CD4-positive, alpha-beta T cell treated with Interleukin-4 for 4 hours (primary cell): Measurements from ENCODE around the gene TOM1L2.
"Not testable (repeated sequence)": the region's sequence is repeated elsewhere in the genome, so short reads cannot be mapped to it uniquely, and the experiment has no call there.

ENCODE experiments used
- DNase-seq: peaks from one replicate; pipeline ENCODE4 v3.0.0-alpha.2; 2020

Gene TOM1L2

DNA sequence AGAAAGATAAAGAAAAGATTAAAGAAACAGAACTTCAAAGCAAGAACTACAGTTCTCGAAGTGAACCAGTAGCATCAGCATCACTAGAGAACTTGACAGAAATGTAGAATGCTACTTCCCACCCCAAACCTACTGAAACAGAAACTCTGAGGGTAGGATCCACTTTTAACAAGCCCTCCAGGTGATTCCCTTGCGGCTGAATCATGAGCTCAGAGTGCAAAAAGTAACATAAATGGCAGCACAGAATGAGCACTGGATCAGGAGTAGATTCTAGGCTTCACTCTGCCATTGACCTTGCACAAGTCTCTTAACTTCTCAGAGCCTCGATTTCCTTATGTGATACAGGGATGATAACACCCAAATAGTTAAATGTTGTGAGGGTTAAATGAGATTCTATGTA, 5.8 kb downstream of the TOM1L2 start:
- DNase-seq, result no peak

DNA sequence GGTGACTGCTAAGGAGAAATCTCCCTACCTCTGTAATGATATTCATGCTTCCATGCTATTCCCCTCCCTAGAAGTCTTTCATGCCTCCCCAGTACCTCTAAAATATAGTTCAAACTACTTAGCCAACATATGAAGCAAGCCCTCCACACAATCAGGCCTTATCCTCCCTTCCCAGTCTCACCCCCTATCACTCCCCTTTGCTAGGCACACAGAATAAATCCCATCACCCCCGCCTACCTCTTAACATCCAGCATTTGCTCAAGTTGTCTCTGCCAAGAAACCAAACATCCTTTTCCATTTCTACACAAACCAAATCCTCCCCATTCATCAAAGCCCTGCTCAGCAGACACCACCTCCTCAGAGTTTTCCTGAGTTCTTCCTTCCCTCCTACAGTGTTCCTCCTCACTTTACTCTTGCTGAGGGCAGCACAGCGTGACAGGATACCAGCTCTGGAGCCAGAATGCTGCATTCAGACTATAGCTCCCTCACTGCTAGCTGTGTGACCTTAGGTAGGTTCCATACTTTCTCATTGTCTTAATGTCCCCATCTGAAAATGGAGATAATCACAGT, 7.0 kb downstream of the TOM1L2 start:
- no peak for DNase-seq

DNA sequence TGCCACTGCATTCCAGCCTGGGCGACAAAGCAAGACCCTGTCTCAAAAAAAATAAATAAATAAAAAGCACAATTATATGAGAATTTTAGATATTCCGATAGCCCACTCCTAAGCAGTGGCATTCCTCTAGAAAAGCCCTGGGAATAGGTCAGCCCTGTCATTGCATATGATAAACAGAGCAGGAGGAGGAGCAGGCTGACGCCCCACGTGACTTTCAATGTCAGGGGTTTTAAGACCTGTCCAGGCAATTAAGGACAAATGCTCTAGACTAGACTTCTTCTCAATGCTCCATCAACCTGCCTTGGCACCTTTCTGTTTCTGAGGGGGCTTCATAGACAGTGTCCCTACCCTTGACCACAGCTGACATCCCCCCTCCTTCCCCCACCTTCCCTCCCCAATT, 7.5 kb downstream of the TOM1L2 start:
- no peak for DNase-seq

DNA sequence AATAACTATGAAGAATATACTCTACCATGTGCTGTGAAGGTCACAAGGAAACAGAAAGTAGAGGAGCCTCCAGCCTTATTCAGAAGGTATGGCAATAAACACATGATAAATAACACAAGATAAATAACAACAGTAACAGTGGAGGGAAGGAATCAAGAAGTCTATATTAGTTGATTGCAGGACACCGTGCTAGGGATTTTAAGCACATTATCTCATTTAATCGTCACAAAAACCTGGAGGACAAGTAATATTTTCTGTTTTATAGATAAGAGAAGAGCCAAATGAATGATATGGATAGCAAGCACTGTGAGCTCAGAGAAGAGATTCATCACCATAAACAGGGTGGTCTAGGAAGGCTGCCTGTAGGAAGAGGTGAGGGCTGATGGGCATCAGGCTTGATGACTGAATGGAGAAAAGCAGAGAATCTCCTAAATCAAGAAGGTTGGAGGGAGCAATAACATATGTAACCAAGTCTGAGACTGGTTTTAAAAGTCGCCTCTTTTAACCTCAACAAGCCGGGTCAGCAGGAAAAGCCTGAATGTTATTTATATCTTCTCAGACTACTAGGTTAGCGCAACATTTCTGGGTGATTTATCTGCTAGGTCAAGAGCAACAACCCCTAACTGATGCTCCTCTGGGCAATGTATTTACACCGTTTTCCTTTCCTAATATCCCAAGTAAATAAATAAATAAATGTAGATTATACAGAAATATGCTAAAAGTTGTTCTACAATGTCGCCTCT, 8.3 kb downstream of the TOM1L2 start:
- DNase-seq, result no peak

DNA sequence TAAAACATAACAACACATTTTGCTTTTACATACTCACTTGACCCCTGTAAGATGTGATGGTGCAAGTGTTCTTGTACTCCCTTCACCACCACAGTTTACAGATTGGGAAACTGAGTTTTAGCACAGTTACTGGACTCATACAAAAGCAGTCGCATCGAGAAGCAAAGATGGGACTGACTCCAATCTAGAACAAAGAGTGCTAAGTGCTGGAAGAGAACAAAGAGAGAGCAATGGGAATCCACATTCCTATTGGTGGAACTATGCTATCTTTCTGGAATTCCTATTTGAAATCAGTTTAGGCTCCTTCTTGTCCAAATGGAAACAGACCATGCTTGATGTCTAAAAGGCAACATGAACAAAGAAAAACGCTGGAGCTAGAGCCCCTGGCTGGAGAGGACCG, 9.1 kb downstream of the TOM1L2 start:
- no peak for DNase-seq

DNA sequence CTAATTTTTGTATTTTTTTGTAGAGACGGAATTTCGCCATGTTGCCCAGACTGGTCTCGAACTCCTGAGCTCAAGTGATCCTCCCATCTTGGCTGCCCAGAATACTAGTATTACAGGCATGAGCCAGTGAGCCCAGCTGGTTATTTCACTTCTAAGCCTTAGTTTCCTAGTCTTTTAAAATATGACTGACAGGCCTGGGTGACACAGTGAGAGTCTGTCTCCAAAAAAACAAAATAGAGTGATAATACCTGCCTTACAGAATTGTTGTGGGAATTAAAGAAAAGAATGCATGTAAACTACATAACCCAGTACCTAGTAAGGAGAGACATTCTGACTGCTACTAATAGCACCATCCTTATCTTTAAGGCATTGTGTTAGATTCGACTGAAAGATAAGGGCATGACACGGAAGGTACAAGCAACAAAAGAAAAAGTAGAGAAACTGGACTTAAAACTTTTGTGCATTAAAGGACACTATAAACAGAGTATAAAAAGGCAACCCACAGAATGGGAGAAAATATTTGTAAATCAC, 11.6 kb downstream of the TOM1L2 start:
- no peak for DNase-seq

DNA sequence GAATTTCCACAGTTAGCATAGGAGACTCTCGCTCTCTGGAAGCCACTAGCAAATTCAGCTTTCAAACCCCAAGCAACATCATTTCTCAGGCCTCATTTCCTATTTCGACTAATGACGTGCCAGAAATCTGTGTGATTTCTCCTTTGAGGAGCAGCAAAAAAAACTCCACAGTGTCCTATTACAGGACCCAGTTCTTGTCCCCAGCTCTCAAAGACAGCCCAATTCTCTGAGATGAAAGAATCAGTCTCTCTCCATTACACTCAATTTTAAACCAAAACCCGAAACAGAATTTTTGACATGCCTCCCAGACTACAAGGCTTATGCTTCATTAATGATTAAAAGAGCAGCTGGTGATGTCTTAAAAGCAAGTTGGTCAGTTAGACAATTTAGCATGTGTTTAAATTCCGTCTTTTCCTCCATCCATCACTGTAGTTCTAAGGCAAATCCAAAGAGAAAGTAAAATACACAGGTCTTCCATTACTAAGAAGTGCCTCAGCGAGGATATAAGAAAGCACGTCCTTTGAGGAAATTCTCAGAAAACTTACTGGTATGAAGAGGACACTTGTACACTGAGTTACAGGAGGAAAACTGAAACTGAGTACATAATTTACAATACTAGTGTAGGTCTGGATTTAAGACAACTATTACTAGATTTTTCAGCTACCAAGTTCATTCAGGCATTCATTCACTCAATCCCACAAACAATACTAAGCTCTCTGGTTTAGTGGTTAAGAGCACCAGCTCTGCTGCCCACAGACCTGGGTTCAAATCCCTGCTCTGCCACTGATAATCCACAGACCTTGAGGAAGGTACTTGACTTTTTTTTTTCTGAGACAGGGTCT, 12.5 kb downstream of the TOM1L2 start:
- DNase-seq, result peak; percentile 38

DNA sequence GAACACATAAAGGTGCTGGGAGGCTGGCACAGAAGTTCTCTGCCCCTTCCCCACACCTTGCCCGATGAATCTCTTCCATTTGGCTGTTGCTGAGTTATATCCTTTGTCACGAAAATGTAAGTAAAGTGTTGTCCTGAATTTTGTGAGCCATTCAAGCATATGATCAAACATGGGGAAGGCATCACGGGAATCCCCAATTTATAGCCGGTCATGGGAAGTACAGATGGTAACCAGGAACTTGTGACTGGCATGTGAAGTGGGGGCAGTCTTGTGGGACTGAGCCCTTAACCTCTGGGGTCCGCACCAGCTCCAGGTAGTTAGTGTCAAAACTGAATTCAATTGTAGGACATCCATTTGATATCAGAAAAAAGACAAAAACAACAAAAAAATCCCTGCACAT, 13.2 kb downstream of the TOM1L2 start:
- DNase-seq, result peak; percentile 5

DNA sequence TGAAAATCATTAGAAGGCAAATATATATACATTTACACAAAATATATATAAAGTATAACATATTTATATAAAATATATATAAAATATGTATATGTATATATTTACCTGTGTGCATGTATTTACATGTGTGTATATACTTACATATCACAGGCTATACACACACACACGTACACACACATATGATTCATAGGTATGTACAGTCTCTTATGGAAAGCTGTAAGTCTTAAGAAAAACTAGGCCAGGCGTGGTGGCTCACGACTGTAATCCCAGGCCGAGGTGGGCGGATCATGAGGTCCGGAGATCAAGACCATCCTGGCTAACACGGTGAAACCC, 14.7 kb downstream of the TOM1L2 start:
- no peak for DNase-seq

DNA sequence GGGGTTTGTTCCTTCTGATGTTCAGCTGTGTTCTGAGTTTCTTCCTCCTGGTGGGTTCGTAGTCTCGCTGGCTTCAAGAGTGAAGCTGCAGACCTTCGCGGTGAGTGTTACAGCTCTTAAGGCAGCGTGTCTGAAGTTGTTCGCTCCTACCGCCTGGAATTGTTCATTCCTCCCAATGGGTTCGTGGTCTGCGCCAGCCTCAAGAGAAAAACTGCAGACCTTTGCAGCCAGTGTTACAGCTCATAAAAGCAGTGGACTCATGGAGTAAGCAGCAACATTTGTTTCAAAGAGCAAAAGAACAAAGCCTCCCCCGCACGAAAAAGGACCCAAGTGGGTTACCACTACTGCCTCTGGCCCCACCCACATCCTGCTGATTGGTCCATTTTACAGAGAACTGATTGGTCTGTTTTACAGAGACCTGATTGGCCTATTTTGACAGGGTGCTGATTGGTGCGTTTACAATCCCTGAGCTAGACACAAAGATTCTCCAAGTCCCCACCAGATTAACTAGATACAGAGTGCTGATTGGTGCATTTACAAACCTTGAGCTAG, 16.3 kb downstream of the TOM1L2 start:
- not testable (repeated sequence) for DNase-seq

DNA sequence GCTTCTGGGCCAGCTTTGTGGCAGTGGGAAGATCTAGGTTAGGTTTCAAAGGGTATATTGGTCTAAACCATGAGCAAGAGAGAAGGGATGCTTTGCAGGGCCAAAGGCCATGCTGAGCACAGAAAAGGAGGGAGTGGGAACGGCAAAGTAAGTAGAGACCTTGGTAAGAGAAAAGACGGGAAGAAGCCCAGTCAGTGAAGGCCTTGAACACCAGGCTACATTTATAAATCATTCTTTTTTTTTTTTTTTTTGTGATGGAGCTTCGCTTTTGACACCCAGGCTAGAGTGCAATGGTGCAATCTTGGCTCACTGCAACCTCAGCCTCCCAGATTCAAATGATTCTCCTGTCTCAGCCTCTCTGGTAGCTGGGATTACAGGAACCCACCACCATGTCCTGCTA, 18.1 kb downstream of the TOM1L2 start:
- DNase-seq, result no peak

DNA sequence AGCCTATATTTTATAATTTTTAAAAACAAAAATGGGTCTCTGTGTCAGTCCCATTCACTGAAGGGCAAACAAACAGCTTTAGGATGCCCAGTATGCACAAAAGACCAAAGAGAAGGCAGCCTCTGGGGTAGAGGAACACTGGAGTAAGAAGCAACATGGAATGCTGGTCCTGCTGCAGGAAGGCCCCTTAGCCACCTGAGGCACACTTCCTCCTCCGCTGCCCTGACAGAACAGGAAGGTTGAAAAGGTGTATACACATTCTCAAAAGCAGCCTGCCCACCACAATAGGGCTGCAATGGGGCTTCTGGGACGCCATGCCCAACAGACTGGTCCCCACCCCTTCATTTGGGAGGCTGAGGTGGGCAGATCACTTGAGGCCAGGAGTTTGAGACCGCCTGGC, 19.5 kb downstream of the TOM1L2 start:
- no peak for DNase-seq

DNA sequence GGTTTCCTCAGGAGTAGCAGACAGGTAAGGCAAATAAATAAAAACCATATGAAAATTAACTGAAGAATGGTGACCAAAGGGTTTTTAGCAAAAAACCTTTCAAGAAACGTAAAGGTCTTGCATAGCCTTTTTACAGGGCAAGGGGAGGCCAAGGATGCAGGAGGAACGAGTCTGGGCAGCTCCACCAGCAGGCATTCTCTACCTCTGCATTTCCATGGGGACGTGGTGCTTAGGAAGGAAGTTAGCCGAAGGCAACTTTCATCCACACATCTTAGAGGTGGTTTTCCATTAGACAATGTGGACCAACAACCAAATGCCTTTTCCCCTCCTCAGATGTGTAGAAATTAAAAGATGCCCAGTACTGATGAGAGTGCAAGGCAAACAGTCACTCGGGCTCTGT, 20.7 kb downstream of the TOM1L2 start:
- no peak for DNase-seq

DNA sequence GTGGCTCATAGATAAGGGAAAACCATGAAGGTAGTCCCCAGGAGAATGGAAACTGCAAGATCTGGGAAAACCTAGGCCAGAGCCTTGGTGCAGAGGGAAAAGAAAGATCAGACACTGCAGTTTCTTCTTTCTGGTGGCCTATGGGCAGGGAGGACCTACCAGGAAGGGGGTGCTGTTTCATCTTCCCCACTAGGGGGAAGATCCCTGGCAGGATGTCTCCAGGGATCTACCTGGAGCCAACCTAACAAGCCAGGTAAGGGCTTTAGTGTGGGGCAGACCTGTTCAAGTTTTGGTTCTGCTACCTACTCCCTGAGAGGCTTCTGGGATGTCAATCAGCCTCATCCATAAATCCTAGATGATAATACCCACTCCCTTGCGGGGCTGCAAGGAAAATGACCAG, 21.4 kb downstream of the TOM1L2 start:
- no peak for DNase-seq

DNA sequence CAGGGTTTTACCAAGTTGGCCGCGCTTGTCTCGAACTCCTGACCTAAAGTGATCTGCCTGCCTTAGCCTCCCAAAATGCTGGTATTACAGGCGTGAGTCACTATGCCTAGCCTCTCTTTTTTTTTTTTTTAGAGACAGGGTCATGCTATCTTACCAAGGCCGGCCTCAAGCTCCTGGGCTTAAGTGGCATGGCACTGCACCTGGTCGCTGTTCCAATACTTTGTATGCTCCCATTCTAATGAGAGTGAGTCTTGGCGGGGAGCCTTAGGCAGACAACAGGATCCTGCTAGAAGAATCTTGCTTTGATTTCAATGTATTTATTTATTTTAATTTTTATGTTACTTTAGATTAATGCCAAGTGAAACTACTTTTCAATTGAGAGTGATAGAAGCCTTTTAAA, 21.9 kb downstream of the TOM1L2 start:
- DNase-seq, result no peak

DNA sequence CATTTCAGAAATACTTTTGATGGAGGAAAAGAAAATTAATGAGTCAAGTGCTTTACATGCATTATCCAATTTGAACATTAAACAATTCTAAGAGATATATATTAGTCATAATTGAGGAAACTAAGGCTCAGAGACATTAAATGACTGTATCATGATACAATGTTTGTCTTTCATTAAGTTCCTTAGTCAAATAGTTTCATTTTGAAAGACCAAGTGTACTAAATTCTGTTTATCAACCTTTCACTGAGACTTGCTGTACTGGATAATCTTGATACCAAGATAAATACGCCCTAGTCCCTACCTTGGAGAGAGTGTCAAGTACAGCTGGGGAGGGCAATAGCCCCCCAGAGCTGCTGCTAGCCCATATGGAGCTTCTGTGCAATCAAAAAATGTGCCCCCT, 24.2 kb downstream of the TOM1L2 start:
- DNase-seq, result no peak

DNA sequence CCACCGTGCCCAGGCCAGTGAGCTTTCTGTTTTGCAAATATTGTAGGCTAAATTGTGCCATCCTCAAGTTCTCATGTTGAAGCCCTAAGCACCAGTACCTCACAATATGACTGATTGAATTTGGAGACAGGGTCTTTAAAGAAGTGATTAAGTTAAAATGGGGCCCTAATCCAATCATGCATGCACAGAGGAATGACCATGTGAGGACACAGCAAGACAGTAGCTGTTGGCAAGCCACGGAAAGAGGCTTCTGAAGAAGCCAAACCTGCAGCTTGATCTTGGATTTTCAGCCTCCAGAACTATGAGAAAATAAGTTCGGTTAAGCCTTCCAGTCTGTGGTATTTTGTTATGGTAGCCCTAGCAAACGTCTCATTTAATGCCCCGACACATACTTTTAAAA, 24.9 kb downstream of the TOM1L2 start:
- no peak for DNase-seq

DNA sequence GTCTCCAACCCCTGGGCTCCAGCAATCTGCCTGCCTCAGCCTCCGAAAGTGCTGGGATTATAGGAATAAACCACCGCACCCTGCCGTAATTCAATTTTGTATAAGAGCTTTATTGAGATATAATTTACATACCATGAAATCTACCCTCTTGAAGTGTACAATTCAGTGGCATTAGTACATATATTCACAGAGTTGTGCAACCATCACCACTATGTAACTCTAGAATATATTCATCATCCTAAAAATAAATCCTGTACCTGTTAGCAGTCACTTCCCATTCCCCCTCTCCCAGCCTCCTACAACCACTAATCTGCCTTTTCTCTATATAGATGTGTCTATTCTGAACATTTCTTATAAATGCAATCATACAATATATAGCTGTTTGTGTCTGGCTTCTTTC, 26.1 kb downstream of the TOM1L2 start:
- DNase-seq, result no peak

DNA sequence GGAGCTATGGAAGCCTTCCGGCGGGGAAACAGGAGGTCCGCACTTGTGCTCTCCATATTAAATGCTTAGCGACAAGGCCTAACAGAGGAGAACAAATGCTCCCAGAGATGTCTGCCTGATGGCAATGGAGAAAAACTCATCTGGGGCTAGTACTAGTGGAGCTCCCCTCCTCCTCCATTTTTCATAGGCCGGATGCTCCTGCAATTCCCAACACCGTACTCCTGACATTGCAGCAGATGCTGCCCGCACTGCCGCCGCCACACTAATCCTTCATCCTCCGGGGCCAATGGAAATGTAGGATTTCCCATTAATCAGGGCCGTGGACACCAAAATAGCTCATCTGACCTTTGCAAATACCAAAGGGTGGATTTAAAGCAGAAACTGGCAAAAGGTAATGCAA, 27.5 kb downstream of the TOM1L2 start:
- DNase-seq, result no peak

DNA sequence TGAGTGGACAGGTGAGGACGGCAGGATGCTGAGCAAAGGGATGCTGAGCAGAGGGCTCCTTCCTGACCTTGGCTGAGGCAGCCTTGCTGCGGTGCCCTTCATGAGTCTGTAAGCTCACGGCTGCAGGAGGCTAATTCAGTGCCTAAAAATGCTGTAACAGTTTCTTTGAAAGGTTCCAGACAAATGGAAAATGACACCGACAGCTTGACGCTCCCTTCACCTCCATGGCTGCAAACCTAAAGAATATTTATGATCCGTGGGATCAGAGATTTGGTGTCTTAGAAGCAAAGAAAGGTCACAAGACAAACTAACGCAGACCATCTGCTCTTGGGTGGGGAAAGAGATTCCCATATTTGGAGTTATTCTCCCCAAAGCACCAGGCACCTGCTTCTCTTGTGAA, 28.0 kb downstream of the TOM1L2 start:
- DNase-seq, result no peak

DNA sequence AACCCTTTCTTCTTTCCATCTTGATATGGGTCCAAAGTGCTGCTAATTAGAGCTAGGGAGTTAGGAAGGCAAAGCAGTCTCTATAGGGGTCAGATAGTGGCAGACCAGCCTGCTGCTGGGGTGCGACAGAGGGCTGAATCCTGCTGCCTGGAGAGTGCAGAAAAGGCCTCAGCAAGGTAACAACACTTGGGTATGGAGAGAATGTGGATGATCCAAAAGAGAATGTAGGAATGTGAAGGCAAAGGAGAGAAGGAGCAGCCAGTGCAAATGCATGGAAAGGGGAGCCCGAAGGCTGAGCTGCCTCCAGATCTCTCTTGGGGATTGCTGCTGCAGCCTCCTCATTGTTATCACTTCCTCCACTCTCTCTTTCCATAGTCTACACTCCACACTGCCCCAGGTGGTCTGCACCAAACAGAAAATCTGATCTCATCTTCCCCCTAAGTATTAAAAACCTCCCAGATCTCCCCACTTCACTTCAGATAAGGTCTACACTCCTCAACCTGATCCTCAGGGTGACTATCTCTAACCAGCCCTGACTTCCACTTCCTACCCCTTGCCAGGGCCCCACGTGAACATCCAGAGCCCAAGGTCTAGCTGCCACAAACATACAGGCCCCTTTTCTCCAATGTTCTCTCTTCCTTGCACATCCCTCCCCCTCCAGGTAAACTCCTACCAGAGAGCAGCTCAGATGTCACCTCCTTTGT, 28.8 kb downstream of the TOM1L2 start:
- no peak for DNase-seq

DNA sequence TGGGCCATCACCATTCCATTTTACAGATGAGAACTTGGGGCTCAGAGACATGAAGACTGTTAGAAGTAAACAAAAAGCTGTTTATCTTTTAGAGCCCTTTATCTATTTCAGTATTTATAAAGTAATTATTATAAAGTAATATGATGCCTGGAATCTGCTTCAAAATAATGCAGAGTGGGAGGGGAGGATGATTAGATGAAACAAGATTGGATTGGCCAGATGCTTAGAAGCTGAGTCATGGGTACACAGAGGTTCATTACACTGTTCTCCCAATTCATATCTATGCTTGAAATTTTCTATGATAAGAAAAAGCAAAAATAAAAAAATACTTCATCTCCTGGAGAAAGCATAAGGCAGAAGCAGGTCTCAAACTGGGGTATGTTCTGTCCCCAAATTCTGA, 29.4 kb downstream of the TOM1L2 start:
- DNase-seq, result no peak

DNA sequence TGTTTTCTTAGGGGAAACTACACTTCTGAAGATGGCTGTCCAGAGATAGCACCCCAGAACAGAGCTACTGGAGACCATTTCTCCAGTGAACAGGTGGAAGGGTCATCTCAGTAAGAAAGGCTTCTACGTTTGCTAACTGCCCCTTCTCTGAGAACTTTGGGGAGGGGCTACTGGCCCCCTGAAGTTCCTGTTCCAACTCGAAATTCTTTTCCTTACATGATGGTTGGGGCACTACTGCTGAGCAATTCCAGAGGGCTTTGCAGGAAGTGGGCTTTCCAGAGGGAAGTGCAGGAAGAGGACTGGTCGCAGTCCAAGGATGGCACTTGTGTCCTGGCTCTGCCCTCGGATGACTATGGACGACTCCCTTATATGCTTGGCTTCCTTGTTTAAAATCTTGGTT, 31.2 kb downstream of the TOM1L2 start:
- no peak for DNase-seq
